Skeletal muscle tissue (tissue), 4 donors: ENCODE data around the gene ZNF367. TPM values are rescaled to one million over a fixed set of nuclear protein-coding genes. Genes with fewer than 3 reads are reported as not detected.
"Not testable (repeated sequence)": the region's sequence is repeated elsewhere in the genome, so short reads cannot be mapped to it uniquely, and the experiment has no call there.

Experiments
- H3K27ac ChIP-seq: one replicate; pipeline ENCODE4 v1.7.0; 2013; ENCODE audit warnings: mild to moderate bottlenecking, low read depth, low read length, inconsistent platforms
- H3K27me3 ChIP-seq, 3 donors: one replicate each; pipeline ENCODE4 v1.7.0; 2013; ENCODE audit warnings: low read length in 3 of 3; ENCODE audit not compliant: control insufficient read depth in 3 of 3, insufficient read depth in 3 of 3
- H3K36me3 ChIP-seq, 3 donors: one replicate each; pipeline ENCODE4 v1.7.0; 2013; ENCODE audit warnings: low read length in 3 of 3; ENCODE audit not compliant: control insufficient read depth in 3 of 3, insufficient read depth in 3 of 3
- H3K4me1 ChIP-seq, 3 donors: one replicate each; pipeline ENCODE4 v1.7.0; 2013; ENCODE audit warnings: low read length in 3 of 3, mild to moderate bottlenecking in 3 of 3; ENCODE audit not compliant: control insufficient read depth in 3 of 3, insufficient read depth in 3 of 3
- H3K4me3 ChIP-seq, 3 donors: one replicate each; pipeline ENCODE4 v1.7.0; 2013; ENCODE audit warnings: low read length in 3 of 3
- H3K9ac ChIP-seq, 3 donors: one replicate each; pipeline ENCODE4 v1.7.0; 2013; ENCODE audit warnings: low read length in 3 of 3, mild to moderate bottlenecking in 3 of 3, moderate library complexity in 2 of 3, low read depth in 1 of 3
- H3K9me3 ChIP-seq, 3 donors: one replicate each; pipeline ENCODE4 v1.7.0; 2013; ENCODE audit warnings: low read length in 3 of 3; ENCODE audit not compliant: control insufficient read depth in 3 of 3
- total RNA-seq: library from RNA; depleted of rRNA; stranded (reverse); fragments of >200 nt; gene quantifications from one replicate; pipeline ENCODE4 v1.2.3, GENCODE V29; 2014
- donor health status: Osteomylitis.

ZNF367 gene
- total RNA-seq, 1 donor from 2014 or later = 5.2 TPM

- not testable (repeated sequence) for H3K9ac ChIP-seq, H3K4me3 ChIP-seq, H3K9me3 ChIP-seq, H3K27ac ChIP-seq, H3K36me3 ChIP-seq, H3K27me3 ChIP-seq
- H3K4me1 ChIP-seq = peaks cover 0 to 10% (median 9%) of the 10 kb centered on the region in 3 donors
Observed at GRCh38 chr9:96375507-96375906, 42.7 kb downstream of the ZNF367 start.

- Histone ChIP-seq H3K4me3 (no peak overlapping the region), H3K27ac (no peak overlapping the region), H3K9me3 (no peaks in the 10 kb centered on the region), H3K4me1 (no peaks in the 10 kb centered on the region), H3K27me3 (no peaks in the 10 kb centered on the region), H3K36me3 (peaks cover 2 to 6% (median 5%) of the 10 kb centered on the region in 3 donors), H3K9ac (no peak overlapping the region)
Observed at GRCh38 chr9:96367943-96368342, 50.2 kb downstream of the ZNF367 start.

- Histone ChIP-seq H3K4me1 (no peaks in the 10 kb centered on the region), H3K36me3 (peaks cover 5 to 6% (median 5%) of the 10 kb centered on the region in 3 donors), H3K27me3 (no peaks in the 10 kb centered on the region), H3K9me3 (no peaks in the 10 kb centered on the region), H3K27ac (no peak overlapping the region), H3K9ac (no peak overlapping the region), H3K4me3 (no peak overlapping the region)
Observed at GRCh38 chr9:96363175-96363967, 54.8 kb downstream of the ZNF367 start.

- H3K9ac ChIP-seq, H3K9me3 ChIP-seq, H3K27ac ChIP-seq, H3K36me3 ChIP-seq, H3K27me3 ChIP-seq, H3K4me3 ChIP-seq, H3K4me1 ChIP-seq: not testable (repeated sequence)
Observed at GRCh38 chr9:96362119-96362518, 56.1 kb downstream of the ZNF367 start.

- no peaks in the 10 kb centered on the region for H3K4me1 ChIP-seq
- no peak overlapping the region for H3K9ac ChIP-seq
- H3K9me3 ChIP-seq = no peaks in the 10 kb centered on the region
- peaks cover 3 to 6% (median 5%) of the 10 kb centered on the region in 3 donors for H3K36me3 ChIP-seq
- H3K27ac ChIP-seq = no peak overlapping the region
- no peak overlapping the region for H3K4me3 ChIP-seq
- H3K27me3 ChIP-seq = no peaks in the 10 kb centered on the region
Observed at GRCh38 chr9:96361668-96362067, 56.5 kb downstream of the ZNF367 start.

GRCh38 chr9:96360976-96361375 lies 57.2 kb downstream of the ZNF367 start:
- Histone ChIP-seq H3K36me3 (peaks cover 4 to 6% (median 6%) of the 10 kb centered on the region in 3 donors), H3K4me3 (no peak overlapping the region), H3K27me3 (no peaks in the 10 kb centered on the region), H3K9me3 (no peaks in the 10 kb centered on the region), H3K9ac (no peak overlapping the region), H3K27ac (no peak overlapping the region), H3K4me1 (no peaks in the 10 kb centered on the region)

- H3K36me3 ChIP-seq, H3K4me3 ChIP-seq, H3K4me1 ChIP-seq, H3K9me3 ChIP-seq, H3K9ac ChIP-seq, H3K27me3 ChIP-seq, H3K27ac ChIP-seq: not testable (repeated sequence)
Observed at GRCh38 chr9:96360523-96360922, 57.6 kb downstream of the ZNF367 start.

GRCh38 chr9:96350866-96351265 lies 67.3 kb downstream of the ZNF367 start:
- no peak overlapping the region for H3K27ac ChIP-seq
- peaks cover 6 to 7% (median 7%) of the 10 kb centered on the region in 3 donors for H3K36me3 ChIP-seq
- H3K27me3 ChIP-seq = no peaks in the 10 kb centered on the region
- H3K4me3 ChIP-seq = no peak overlapping the region
- no peak overlapping the region for H3K9ac ChIP-seq
- no peaks in the 10 kb centered on the region for H3K4me1 ChIP-seq
- H3K9me3 ChIP-seq = peaks cover 0 to 5% (median 2%) of the 10 kb centered on the region in 3 donors

- Histone ChIP-seq H3K27me3 (no peaks in the 10 kb centered on the region), H3K9ac (no peak overlapping the region), H3K36me3 (peaks cover 6 to 7% (median 6%) of the 10 kb centered on the region in 3 donors), H3K4me1 (no peaks in the 10 kb centered on the region), H3K4me3 (no peak overlapping the region), H3K27ac (no peak overlapping the region), H3K9me3 (peaks cover 0 to 5% (median 2%) of the 10 kb centered on the region in 3 donors)
Observed at GRCh38 chr9:96348261-96348660, 69.9 kb downstream of the ZNF367 start.

GRCh38 chr9:96345551-96345950 lies 72.6 kb downstream of the ZNF367 start:
- H3K4me3 ChIP-seq = no peak overlapping the region
- no peak overlapping the region for H3K27ac ChIP-seq
- H3K9ac ChIP-seq = no peak overlapping the region
- H3K27me3 ChIP-seq = no peaks in the 10 kb centered on the region
- H3K9me3 ChIP-seq = peaks cover 0 to 5% (median 2%) of the 10 kb centered on the region in 3 donors
- H3K36me3 ChIP-seq = peaks cover 6 to 7% (median 6%) of the 10 kb centered on the region in 3 donors
- H3K4me1 ChIP-seq = no peaks in the 10 kb centered on the region
